COLO668 (cell line): ENCODE measurements around the gene CASK.
A peak's percentile ranks its signal among the peaks of the same experiment; 100 is the strongest.

Experiments used
- DNase-seq: peaks from one replicate; lab custom pipeline; 2025; ENCODE audit not compliant: unreplicated experiment; lab: John Stamatoyannopoulos, UW

The CASK gene

DNA sequence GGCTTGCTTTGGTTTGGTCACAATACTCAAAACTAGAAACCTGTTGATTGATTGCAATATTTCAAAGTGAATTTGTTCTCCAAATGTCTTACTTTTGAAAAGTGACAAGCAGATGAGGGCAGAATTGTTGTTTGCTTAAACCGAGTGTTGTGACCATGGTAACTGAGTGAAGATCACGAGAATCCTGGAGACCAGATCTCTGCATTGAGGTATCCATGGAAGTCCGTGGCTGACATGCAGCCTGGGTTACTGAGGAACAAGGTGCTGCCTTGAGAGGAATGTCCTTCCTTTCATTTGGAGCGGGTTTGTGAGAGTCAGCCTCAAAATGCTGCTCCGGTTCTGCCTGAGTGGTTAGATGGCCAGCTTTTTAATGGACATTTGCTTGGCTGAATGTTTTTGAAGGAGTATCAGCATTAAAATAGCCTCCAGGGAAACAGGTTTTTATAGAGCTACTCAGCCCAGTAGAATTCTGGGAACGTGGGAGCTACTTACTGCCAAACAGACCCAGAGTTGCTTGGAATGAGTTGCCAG, 444.9 kb downstream of the CASK start:
- DNase-seq, result no peak

GRCh38 chrX:41475591-41476241, 447.6 kb downstream of the CASK start:
- no peak for DNase-seq

DNA sequence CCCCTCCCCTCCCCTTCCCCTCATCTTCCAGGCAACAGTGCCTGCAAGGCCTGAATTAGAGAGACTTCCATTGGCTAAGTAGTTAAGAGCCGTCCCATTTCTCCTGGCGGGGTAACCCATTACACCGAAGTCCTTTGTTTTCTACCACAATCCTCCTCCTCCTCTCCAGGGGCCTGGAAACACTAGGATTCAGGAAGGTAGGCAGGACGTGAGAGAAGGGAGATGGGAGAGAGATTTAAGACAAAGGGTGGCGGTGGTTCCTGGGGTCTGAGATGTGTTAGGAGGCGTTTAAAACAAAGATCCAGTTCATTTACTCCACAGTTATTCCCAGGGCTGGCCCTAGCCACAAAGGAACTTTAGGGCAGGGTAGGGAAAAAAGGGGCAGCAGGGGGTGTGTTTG, 448.2 kb downstream of the CASK start:
- DNase-seq, result no peak

GRCh38 chrX:41474726-41475100, 448.6 kb downstream of the CASK start:
- DNase-seq, result no peak

DNA sequence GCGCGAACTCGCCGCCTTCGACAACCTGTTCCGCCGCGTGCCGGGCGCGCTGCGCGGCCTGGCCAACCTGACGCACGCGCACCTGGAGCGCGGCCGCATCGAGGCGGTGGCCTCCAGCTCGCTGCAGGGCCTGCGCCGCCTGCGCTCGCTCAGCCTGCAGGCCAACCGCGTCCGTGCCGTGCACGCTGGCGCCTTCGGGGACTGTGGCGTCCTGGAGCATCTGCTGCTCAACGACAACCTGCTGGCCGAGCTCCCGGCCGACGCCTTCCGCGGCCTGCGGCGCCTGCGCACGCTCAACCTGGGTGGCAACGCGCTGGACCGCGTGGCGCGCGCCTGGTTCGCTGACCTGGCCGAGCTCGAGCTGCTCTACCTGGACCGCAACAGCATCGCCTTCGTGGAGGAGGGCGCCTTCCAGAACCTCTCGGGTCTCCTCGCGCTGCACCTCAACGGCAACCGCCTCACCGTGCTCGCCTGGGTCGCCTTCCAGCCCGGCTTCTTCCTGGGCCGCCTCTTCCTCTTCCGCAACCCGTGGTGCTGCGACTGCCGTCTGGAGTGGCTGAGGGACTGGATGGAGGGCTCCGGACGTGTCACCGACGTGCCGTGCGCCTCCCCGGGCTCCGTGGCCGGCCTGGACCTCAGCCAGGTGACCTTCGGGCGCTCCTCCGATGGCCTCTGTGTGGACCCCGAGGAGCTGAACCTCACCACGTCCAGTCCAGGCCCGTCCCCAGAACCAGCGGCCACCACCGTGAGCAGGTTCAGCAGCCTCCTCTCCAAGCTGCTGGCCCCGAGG, 449.2 kb downstream of the CASK start:
- DNase-seq, result no peak

DNA sequence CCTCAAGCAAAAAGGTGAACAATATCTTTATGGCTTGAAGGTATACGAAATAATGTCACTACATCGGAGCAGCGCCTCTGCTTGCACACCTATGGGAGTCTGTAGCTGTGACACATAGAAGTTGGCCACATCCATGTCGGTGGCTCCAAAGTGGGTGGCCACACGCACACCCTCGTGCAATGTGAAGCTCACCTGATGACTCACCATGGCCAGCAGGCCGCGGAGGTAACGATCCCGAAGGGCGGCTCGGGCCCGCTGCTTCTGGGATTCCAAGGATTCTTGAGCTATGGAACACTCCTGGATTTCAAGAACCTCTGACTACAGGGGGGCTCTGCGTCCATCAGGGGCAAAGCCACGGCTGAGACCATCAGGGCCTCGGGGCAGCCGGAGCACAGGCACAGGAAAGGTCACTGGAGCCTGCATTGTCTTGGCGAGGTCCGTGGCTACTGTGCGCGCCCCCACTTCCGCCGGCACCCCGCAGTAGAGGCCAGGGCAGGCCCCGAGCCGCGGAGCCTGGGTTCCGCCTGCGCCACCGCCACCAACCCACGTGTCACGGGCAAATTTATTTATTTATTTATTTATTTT, 451.0 kb downstream of the CASK start:
- no peak for DNase-seq

- no peak for DNase-seq
Observed at GRCh38 chrX:41471786-41472185, 451.6 kb downstream of the CASK start.

GRCh38 chrX:41470706-41471105, 452.6 kb downstream of the CASK start:
- no peak for DNase-seq

DNA sequence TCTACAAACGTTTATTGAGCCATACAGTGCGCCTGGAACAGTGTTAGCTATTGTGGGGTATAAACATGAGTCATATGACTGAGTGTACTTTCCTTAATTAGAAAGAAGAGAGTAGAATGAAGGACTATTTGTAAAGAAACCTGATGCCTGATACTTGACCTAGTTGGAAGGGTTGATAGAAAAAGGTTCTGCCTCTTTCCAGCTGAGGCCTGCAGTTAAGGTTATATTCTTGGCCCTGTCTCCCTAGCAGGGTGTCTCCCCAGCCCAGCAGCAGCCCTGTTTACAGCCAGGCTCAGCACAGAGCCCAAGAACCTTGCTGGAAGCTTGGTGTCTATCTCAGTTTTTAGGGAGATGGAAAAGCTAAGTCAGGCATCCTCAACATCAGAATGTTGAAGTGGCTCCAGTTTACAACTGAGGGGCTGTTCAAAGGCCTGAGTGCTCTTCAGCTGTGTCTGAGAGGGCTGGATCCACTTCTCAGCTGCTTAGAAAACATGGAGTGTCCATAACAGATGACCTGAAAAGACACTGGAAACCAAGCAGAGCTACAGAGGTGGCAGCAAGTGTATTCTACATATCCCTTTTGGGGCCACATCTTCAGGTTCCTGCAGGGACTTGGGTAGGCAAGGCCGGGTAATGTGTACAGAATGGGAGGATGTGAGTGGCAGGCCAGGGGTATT, 454.6 kb downstream of the CASK start:
- DNase-seq, result peak; percentile 30
